PFSK-1 (cell line): ENCODE measurements around the gene ADAM19.

Experiments used
- FOXP2 ChIP-seq: optimal IDR thresholded peaks from 2 replicates; pipeline ENCODE3; 2011; ENCODE audit warnings: borderline replicate concordance, control low read depth, inconsistent platforms; ENCODE audit not compliant: insufficient read depth; ENCODE audit errors: extremely low read length, extremely low read depth
- POLR2AphosphoS5 ChIP-seq: IDR thresholded peaks from 2 replicates; pipeline ENCODE4 v1.6.1; 2012; ENCODE audit warnings: low read depth, mild to moderate bottlenecking, control low read depth, low read length, moderate library complexity
- REST ChIP-seq, 2 experiments: IDR thresholded peaks; 2 replicates each; pipeline versions ENCODE4 v1.6.1 to v1.8.0; 2011 to 2012; ENCODE audit warnings: low read depth in 2 of 2, low read length in 2 of 2, control low read depth in 1 of 2, inconsistent platforms in 1 of 2, mild to moderate bottlenecking in 1 of 2, moderate library complexity in 1 of 2; ENCODE audit not compliant: insufficient read depth in 1 of 2
- SIN3A ChIP-seq: IDR thresholded peaks from 2 replicates; pipeline ENCODE4 v1.6.1; 2012; ENCODE audit warnings: mild to moderate bottlenecking, low read length, moderate library complexity, borderline replicate concordance; ENCODE audit not compliant: insufficient read depth
- TAF1 ChIP-seq: IDR thresholded peaks from 2 replicates; pipeline ENCODE4 v1.6.1; 2012; ENCODE audit warnings: low read length, control low read depth, borderline replicate concordance; ENCODE audit not compliant: insufficient read depth

ADAM19 gene

GRCh38 chr5:157450024-157450423, 125.6 kb downstream of the ADAM19 start:
- TF ChIP-seq POLR2AphosphoS5 (no peak), REST (IDR thresholded peaks at IDR 0.05; ENCODE audit: insufficient read depth in 1 of 2, low read depth in 2 of 2, low read length in 2 of 2) (no peak), FOXP2 (no peak), SIN3A (no peak), TAF1 (no peak)

DNA sequence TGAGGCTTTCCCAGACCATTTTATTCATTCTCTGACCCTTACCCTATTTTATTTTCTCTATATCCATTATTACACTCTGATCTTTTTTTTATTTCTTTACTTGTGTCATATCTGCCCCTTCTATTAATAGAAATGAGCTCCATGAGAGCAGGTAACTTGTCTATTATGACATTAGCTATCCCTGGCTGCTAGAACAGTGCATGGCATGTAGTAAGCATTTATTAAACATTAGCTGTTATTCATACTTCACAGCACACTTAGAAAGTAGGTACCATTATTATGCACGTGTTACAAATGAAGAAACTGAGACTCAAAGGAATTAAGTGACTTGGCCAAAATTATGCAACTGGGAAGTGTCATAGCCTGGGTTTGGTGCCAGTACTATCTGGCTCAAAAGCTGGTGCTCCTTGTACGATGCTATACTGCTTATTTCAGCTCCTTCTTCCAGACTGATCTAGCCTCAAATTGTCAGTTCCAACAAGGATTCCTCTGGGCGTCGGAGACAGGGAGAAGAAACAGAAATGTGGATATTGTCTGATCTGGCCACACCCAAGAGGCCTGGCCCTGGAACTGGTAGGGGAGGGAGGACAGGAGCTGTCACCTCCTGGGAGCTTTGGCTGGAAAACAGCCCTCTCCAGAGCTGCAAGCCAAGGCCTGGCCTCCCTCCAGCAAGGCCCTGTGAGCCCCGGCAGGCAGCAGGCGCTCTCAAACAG, 126.4 kb downstream of the ADAM19 start:
- TF ChIP-seq POLR2AphosphoS5, result no peak
- TF ChIP-seq TAF1, result no peak
- no peak for TF ChIP-seq REST (IDR thresholded peaks at IDR 0.05; ENCODE audit: insufficient read depth in 1 of 2, low read depth in 2 of 2, low read length in 2 of 2)
- TF ChIP-seq FOXP2, result no peak
- TF ChIP-seq SIN3A, result no peak

DNA sequence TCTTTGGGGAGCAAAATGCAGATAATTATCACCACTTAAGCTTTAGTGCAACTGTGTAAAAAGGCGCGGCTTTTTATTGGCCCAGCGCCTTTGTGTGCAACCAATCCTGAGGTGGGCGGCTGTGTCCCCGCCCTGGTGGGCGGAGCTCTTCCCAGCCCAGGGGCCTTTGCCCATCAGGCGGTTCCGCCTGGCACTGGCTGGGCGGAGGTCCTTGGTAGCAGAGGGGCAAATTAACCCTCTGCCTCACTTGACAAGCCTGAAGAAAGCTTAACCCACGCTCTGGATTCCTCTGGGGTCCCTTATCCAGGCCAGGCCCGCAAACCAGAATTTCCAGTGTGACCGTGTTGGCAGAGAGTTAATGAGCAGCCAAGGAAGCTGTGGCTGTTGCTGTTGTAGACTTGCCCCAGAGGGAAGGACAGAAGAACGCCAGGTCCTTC, 128.4 kb downstream of the ADAM19 start:
- TF ChIP-seq SIN3A (no peak), REST (IDR thresholded peaks at IDR 0.05; ENCODE audit: insufficient read depth in 1 of 2, low read depth in 2 of 2, low read length in 2 of 2) (no peak), TAF1 (no peak), POLR2AphosphoS5 (no peak), FOXP2 (no peak)

- TF ChIP-seq SIN3A (no peak), REST (IDR thresholded peaks at IDR 0.05; ENCODE audit: insufficient read depth in 1 of 2, low read depth in 2 of 2, low read length in 2 of 2) (no peak), POLR2AphosphoS5 (no peak)
Measured at GRCh38 chr5:157446412-157446935, 129.1 kb downstream of the ADAM19 start.
